ENCODE measurements around the gene RGL2. TPM values are rescaled to one million over a fixed set of nuclear protein-coding genes. Genes with fewer than 3 reads are reported as not detected.
"Not testable (repeated sequence)": the region's sequence is repeated elsewhere in the genome, so short reads cannot be mapped to it uniquely, and the experiment has no call there.

Gene RGL2
- total RNA-seq, 1 donor from 2014 or later = 63.9 TPM

- peaks cover 22 to 42% of the 10 kb centered on the region in 2 donors for H3K36me3 ChIP-seq
- H3K27ac ChIP-seq = peak within 1 kb of the TSS; percentile 85 to 93
- intact Hi-C loops (cut with DNase I) = loop anchor here (1.0 kb wide), 2 partner anchors 11 to 21 kb away; partner anchors contain the start of gene RGL2
- no peaks in the 10 kb centered on the region for H3K9me3 ChIP-seq
- peak within 1 kb of the TSS; percentile 69 to 80 for H3K4me3 ChIP-seq
- no peaks in the 10 kb centered on the region for H3K27me3 ChIP-seq
- peak; percentile 55 to 61 (median 57) for TF ChIP-seq CTCF (IDR thresholded peaks at IDR 0.05)
- peak in 1 of 2 donors; percentile 84 for DNase-seq (ENCODE audit: low spot score in 2 of 2)
- peaks cover 9 to 36% of the 10 kb centered on the region in 2 donors for H3K4me1 ChIP-seq
These were observed 21.7 kb downstream of the RGL2 start, which contains the start of gene B3GALT4 for GRCh38 chr6:33276864-33277662. Gene B3GALT4 (plus strand): TSS chr6:33277123. CDS start chr6:33277420, 297 bp downstream.

- H3K9me3 ChIP-seq = no peaks in the 10 kb centered on the region
- intact Hi-C loops (cut with DNase I) = no loop called here
- no peak for TF ChIP-seq CTCF (IDR thresholded peaks at IDR 0.05)
- peak overlapping the region; percentile 85 to 93 for H3K27ac ChIP-seq
- no peak for DNase-seq (ENCODE audit: low spot score in 2 of 2)
- peaks cover 22 to 42% of the 10 kb centered on the region in 2 donors for H3K36me3 ChIP-seq
- no peaks in the 10 kb centered on the region for H3K27me3 ChIP-seq
- H3K4me1 ChIP-seq = peaks cover 9 to 36% of the 10 kb centered on the region in 2 donors
- peak overlapping the region; percentile 69 to 80 for H3K4me3 ChIP-seq
These were observed 22.2 kb downstream of the RGL2 start for GRCh38 chr6:33276581-33276863.

GRCh38 chr6:33275795-33276580, 22.8 kb downstream of the RGL2 start:
- Histone ChIP-seq H3K4me3 (peak overlapping the region; percentile 69 to 80), H3K36me3 (peaks cover 22 to 42% of the 10 kb centered on the region in 2 donors), H3K27ac (peak overlapping the region; percentile 85 to 93), H3K4me1 (peaks cover 9 to 39% of the 10 kb centered on the region in 2 donors)
- DNase-seq (ENCODE audit: low spot score in 2 of 2); intact Hi-C loops (cut with DNase I); H3K27me3 ChIP-seq; H3K9me3 ChIP-seq: not testable (repeated sequence)

GRCh38 chr6:33273924-33274902, 24.5 kb downstream of the RGL2 start:
- no peak for DNase-seq (ENCODE audit: low spot score in 2 of 2)
- Histone ChIP-seq H3K9me3 (no peaks in the 10 kb centered on the region), H3K27ac (no peak overlapping the region), H3K4me1 (peaks cover 9 to 46% of the 10 kb centered on the region in 2 donors), H3K27me3 (no peaks in the 10 kb centered on the region), H3K36me3 (peaks cover 19 to 35% of the 10 kb centered on the region in 2 donors), H3K4me3 (no peak overlapping the region)
- TF ChIP-seq CTCF (IDR thresholded peaks at IDR 0.05) = no peak
- intact Hi-C loops (cut with DNase I) = loop anchor here (2.0 to 5.0 kb wide), 3 partner anchors 117 to 1372 kb away; partner anchors contain the start of genes CUTA, KIFC1 and ZBTB12

- intact Hi-C loops (cut with DNase I) = loop anchor here (2.0 to 5.0 kb wide), 3 partner anchors 117 to 1371 kb away; partner anchors contain the start of genes CUTA, KIFC1 and ZBTB12
- peak overlapping the region in 1 of 2 donors; percentile 91 for H3K27ac ChIP-seq
- no peaks in the 10 kb centered on the region for H3K9me3 ChIP-seq
- H3K36me3 ChIP-seq = peaks cover 22 to 44% of the 10 kb centered on the region in 2 donors
- H3K4me3 ChIP-seq = peak overlapping the region in 1 of 2 donors; percentile 71
- no peak for TF ChIP-seq CTCF (IDR thresholded peaks at IDR 0.05)
- no peaks in the 10 kb centered on the region for H3K27me3 ChIP-seq
- no peak for DNase-seq (ENCODE audit: low spot score in 2 of 2)
- H3K4me1 ChIP-seq = peaks cover 9 to 46% of the 10 kb centered on the region in 2 donors
These were observed 25.4 kb downstream of the RGL2 start for GRCh38 chr6:33273129-33273923.
